Liver (tissue), 9 donors: ENCODE data around the gene TAF3. TPM values are rescaled to one million over a fixed set of nuclear protein-coding genes. Genes with fewer than 3 reads are reported as not detected.

Source experiments
- DNase-seq: peaks from one replicate; pipeline ENCODE4 v3.0.0-alpha.2; 2017; ENCODE audit warnings: low spot score
- H3K27ac ChIP-seq, 2 donors: one replicate each; pipeline ENCODE4 v1.7.0; 2013; ENCODE audit warnings: inconsistent platforms in 2 of 2, low read length in 2 of 2, control low read depth in 1 of 2, low read depth in 1 of 2, mild to moderate bottlenecking in 1 of 2
- H3K27me3 ChIP-seq, 4 donors: one replicate each; pipeline versions ENCODE4 v1.6.1 to v1.7.0; 2013; ENCODE audit warnings: low read length in 3 of 4, inconsistent platforms in 1 of 4, mild to moderate bottlenecking in 1 of 4, moderate library complexity in 1 of 4; ENCODE audit not compliant: control insufficient read depth in 4 of 4, insufficient read depth in 4 of 4
- H3K36me3 ChIP-seq, 4 donors: one replicate each; pipeline versions ENCODE4 v1.6.1 to v1.7.0; 2013; ENCODE audit warnings: low read length in 3 of 4, mild to moderate bottlenecking in 3 of 4, low read depth in 1 of 4, moderate library complexity in 1 of 4; ENCODE audit not compliant: control insufficient read depth in 4 of 4, insufficient read depth in 3 of 4
- H3K4me1 ChIP-seq, 4 donors: one replicate each; pipeline versions ENCODE4 v1.6.1 to v1.7.0; 2013; ENCODE audit warnings: low read length in 3 of 4, mild to moderate bottlenecking in 3 of 4, moderate library complexity in 1 of 4; ENCODE audit not compliant: control insufficient read depth in 4 of 4, insufficient read depth in 4 of 4
- H3K4me3 ChIP-seq, 3 donors: one replicate each; pipeline versions ENCODE4 v1.6.1 to v1.7.0; 2013; ENCODE audit warnings: low read length in 3 of 3, control low read depth in 1 of 3, low read depth in 1 of 3, mild to moderate bottlenecking in 1 of 3
- H3K9ac ChIP-seq, 2 donors: one replicate each; pipeline ENCODE4 v1.7.0; 2013; ENCODE audit warnings: low read length in 2 of 2, mild to moderate bottlenecking in 2 of 2, moderate library complexity in 2 of 2, control low read depth in 1 of 2, low read depth in 1 of 2
- H3K9me3 ChIP-seq, 4 donors: one replicate each; pipeline versions ENCODE4 v1.6.1 to v1.7.0; 2013; ENCODE audit warnings: low read length in 3 of 4; ENCODE audit not compliant: control insufficient read depth in 4 of 4
- EGR1 ChIP-seq, 2 donors: IDR thresholded peaks; 2 replicates each; pipeline ENCODE4 v1.6.1; 2016 to 2018; ENCODE audit warnings: antibody characterized with exemption in 2 of 2, low read depth in 2 of 2
- FOXA1 ChIP-seq: IDR thresholded peaks from 2 replicates; pipeline ENCODE4 v1.6.1; 2016; ENCODE audit warnings: antibody characterized with exemption
- GABPA ChIP-seq, 2 donors: IDR thresholded peaks in 1 of 2; conservative IDR thresholded peaks in 1 of 2; 2 replicates each; pipeline ENCODE4 v1.6.1; 2016; ENCODE audit warnings: antibody characterized with exemption in 2 of 2, mild to moderate bottlenecking in 1 of 2, moderate library complexity in 1 of 2
- HNF4G ChIP-seq: IDR thresholded peaks from 2 replicates; pipeline ENCODE4 v1.6.1; 2016; ENCODE audit warnings: antibody characterized with exemption
- NR2F2 ChIP-seq: IDR thresholded peaks from 2 replicates; pipeline ENCODE4 v1.6.1; 2016; ENCODE audit warnings: antibody characterized with exemption
- RAD21 ChIP-seq, 2 donors: IDR thresholded peaks; 2 replicates each; pipeline ENCODE4 v1.6.1; 2016; ENCODE audit warnings: antibody characterized with exemption in 2 of 2, mild to moderate bottlenecking in 2 of 2
- RXRA ChIP-seq, 2 donors: IDR thresholded peaks; 2 replicates each; pipeline ENCODE4 v1.6.1; 2017 to 2018; ENCODE audit warnings: antibody characterized with exemption in 2 of 2, mild to moderate bottlenecking in 1 of 2
- YY1 ChIP-seq: IDR thresholded peaks from 2 replicates; pipeline ENCODE4 v1.6.1; 2016; ENCODE audit warnings: antibody characterized with exemption, mild to moderate bottlenecking
- WGBS: extraction: QIAGEN DNeasy Blood & Tissue Kit; methylation state at CpG from one replicate; pipeline ENCODE4 v1.1.7; 2013; 5-methylcytosine and 5-hydroxymethylcytosine counted together
- polyA plus RNA-seq, 2 donors: library from polyadenylated mRNA; stranded (reverse) in 1 of 2; unstranded in 1 of 2; fragments of 200-250 nt in 1 of 2; fragments of >200 nt in 1 of 2; fragmentation: Nextera tagmentation in 1 of 2; extraction: Ambion mirVana in 1 of 2; gene quantifications; one replicate each; pipeline versions ENCODE4 v1.2.1 to v1.2.3, GENCODE V29; 2013 to 2015
- total RNA-seq, 2 donors: library from RNA; depleted of rRNA; stranded (reverse); fragments of >200 nt; gene quantifications; one replicate each; pipeline ENCODE4 v1.2.3, GENCODE V29; 2014
- TF ChIP-seq, protein P1 (sequence below): IDR thresholded peaks from 2 replicates; pipeline ENCODE4 v1.6.1; 2016; ENCODE audit warnings: antibody characterized with exemption
- TF ChIP-seq, protein P2 (sequence below): IDR thresholded peaks from 2 replicates; pipeline ENCODE4 v1.6.1; 2016; ENCODE audit warnings: antibody characterized with exemption
- TF ChIP-seq, protein P3 (sequence below): IDR thresholded peaks from 2 replicates; pipeline ENCODE4 v1.6.1; 2016; ENCODE audit warnings: antibody characterized with exemption
- TF ChIP-seq, protein P4 (sequence below): IDR thresholded peaks from 2 replicates; pipeline ENCODE4 v1.6.1; 2016; ENCODE audit warnings: antibody characterized with exemption, mild to moderate bottlenecking
- donor health status: healthy.
- donor health status: healthy.
- donor health status: healthy.
- donor health status: healthy.
- donor health status: healthy.

The TAF3 gene
- total and polyA plus RNA-seq, 4 donors: 1.5 to 3.6 (median 1.9) TPM

DNA sequence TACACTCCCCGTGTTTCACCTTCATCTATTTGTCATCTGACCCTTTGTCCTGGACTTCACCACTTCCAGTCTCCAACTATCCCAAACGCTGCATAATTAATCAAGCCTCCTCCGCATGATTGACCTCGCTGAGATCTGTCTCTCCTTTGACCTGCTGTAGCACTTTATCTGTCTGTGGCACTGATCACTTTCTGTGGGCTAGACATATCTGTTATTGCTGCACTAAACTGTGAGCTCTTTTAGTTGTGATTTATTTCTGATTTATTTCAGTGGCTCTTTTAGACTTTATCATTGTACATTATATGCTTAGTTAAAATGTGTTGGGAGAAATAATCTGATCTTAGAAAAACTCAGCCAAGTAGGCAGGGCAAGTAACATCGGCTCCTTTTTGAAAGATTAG is 144.3 kb downstream of the TAF3 start:
- Histone ChIP-seq H3K9ac (no peak overlapping the region), H3K9me3 (no peaks in the 10 kb centered on the region), H3K27me3 (no peaks in the 10 kb centered on the region), H3K4me1 (no peaks in the 10 kb centered on the region), H3K4me3 (no peak overlapping the region), H3K36me3 (peaks cover 0 to 8% (median 3%) of the 10 kb centered on the region in 4 donors), H3K27ac (no peak overlapping the region)
- TF ChIP-seq NR2F2 (no peak), RAD21 (IDR thresholded peaks at IDR 0.05) (no peak), HNF4G (no peak), RXRA (IDR thresholded peaks at IDR 0.05) (no peak), FOXA1 (no peak)
- TF ChIP-seq, protein P1, sequence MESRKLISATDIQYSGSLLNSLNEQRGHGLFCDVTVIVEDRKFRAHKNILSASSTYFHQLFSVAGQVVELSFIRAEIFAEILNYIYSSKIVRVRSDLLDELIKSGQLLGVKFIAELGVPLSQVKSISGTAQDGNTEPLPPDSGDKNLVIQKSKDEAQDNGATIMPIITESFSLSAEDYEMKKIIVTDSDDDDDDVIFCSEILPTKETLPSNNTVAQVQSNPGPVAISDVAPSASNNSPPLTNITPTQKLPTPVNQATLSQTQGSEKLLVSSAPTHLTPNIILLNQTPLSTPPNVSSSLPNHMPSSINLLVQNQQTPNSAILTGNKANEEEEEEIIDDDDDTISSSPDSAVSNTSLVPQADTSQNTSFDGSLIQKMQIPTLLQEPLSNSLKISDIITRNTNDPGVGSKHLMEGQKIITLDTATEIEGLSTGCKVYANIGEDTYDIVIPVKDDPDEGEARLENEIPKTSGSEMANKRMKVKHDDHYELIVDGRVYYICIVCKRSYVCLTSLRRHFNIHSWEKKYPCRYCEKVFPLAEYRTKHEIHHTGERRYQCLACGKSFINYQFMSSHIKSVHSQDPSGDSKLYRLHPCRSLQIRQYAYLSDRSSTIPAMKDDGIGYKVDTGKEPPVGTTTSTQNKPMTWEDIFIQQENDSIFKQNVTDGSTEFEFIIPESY: no peak
- TF ChIP-seq, protein P2, sequence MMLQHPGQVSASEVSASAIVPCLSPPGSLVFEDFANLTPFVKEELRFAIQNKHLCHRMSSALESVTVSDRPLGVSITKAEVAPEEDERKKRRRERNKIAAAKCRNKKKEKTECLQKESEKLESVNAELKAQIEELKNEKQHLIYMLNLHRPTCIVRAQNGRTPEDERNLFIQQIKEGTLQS: no peak
- 86% methylated on average over 5 of the region's 5 CpGs for WGBS
- DNase-seq: no peak

DNA sequence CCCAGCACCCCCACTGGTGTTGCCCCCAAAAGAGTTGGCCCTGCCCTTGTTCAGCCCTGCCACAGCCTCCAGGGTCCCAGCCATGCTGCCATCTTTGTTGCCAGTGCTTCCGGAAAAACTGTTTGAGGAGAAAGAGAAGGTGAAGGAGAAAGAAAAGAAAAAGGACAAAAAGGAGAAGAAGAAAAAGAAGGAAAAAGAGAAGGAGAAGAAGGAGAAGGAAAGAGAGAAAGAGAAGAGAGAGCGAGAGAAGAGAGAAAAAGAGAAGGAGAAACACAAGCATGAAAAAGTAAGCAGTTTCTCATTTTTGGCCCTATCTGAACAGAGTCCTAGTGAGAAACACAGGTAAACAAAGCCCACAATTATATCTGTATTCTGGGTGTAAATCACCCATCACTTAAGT is 147.2 kb downstream of the TAF3 start:
- 90% methylated on average over 2 of the region's 2 CpGs for WGBS
- Histone ChIP-seq H3K36me3 (peaks cover 0 to 8% (median 3%) of the 10 kb centered on the region in 4 donors), H3K27me3 (no peaks in the 10 kb centered on the region), H3K9ac (no peak overlapping the region), H3K9me3 (no peaks in the 10 kb centered on the region), H3K27ac (no peak overlapping the region), H3K4me1 (no peaks in the 10 kb centered on the region), H3K4me3 (no peak overlapping the region)
- DNase-seq: no peak
- TF ChIP-seq, protein P3, sequence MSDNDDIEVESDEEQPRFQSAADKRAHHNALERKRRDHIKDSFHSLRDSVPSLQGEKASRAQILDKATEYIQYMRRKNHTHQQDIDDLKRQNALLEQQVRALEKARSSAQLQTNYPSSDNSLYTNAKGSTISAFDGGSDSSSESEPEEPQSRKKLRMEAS: no peak
- TF ChIP-seq HNF4G (no peak), YY1 (no peak), FOXA1 (no peak), GABPA (IDR thresholded peaks at IDR 0.05 in 1 of 2, conservative IDR thresholded peaks at IDR 0.05 in 1 of 2) (no peak), EGR1 (IDR thresholded peaks at IDR 0.05; ENCODE audit: low read depth in 2 of 2) (no peak)
- TF ChIP-seq, protein P1: no peak
- TF ChIP-seq, protein P4, sequence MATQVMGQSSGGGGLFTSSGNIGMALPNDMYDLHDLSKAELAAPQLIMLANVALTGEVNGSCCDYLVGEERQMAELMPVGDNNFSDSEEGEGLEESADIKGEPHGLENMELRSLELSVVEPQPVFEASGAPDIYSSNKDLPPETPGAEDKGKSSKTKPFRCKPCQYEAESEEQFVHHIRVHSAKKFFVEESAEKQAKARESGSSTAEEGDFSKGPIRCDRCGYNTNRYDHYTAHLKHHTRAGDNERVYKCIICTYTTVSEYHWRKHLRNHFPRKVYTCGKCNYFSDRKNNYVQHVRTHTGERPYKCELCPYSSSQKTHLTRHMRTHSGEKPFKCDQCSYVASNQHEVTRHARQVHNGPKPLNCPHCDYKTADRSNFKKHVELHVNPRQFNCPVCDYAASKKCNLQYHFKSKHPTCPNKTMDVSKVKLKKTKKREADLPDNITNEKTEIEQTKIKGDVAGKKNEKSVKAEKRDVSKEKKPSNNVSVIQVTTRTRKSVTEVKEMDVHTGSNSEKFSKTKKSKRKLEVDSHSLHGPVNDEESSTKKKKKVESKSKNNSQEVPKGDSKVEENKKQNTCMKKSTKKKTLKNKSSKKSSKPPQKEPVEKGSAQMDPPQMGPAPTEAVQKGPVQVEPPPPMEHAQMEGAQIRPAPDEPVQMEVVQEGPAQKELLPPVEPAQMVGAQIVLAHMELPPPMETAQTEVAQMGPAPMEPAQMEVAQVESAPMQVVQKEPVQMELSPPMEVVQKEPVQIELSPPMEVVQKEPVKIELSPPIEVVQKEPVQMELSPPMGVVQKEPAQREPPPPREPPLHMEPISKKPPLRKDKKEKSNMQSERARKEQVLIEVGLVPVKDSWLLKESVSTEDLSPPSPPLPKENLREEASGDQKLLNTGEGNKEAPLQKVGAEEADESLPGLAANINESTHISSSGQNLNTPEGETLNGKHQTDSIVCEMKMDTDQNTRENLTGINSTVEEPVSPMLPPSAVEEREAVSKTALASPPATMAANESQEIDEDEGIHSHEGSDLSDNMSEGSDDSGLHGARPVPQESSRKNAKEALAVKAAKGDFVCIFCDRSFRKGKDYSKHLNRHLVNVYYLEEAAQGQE: no peak
